Stomach (tissue), 4 donors: ENCODE results near the gene POLR1B.

ENCODE experiments used
- EP300 ChIP-seq: sonication (generic); formaldehyde crosslinking; IDR thresholded peaks from one replicate; pipeline ENCODE4 v1.6.1; 2017; ENCODE audit warnings: antibody characterized with exemption
- POLR2A ChIP-seq, 4 donors: fragments of 450-650 bp; IDR thresholded peaks; one replicate each; pipeline ENCODE4 v1.6.1; 2016; ENCODE audit warnings: antibody characterized with exemption in 4 of 4, control low read depth in 2 of 4, mild to moderate bottlenecking in 1 of 4, moderate library complexity in 1 of 4
- TF ChIP-seq, protein P1 (sequence below), 7 experiments: fragments of 450-650 bp in 4 of 7; fragments of 200-600 bp in 3 of 7; sonication (generic) in 3 of 7; IDR thresholded peaks; one replicate each; pipeline ENCODE4 v1.5.1; 2016 to 2019; ENCODE audit warnings: antibody characterized with exemption in 7 of 7, control low read depth in 2 of 7, mild to moderate bottlenecking in 1 of 7

- TF ChIP-seq, protein P1, sequence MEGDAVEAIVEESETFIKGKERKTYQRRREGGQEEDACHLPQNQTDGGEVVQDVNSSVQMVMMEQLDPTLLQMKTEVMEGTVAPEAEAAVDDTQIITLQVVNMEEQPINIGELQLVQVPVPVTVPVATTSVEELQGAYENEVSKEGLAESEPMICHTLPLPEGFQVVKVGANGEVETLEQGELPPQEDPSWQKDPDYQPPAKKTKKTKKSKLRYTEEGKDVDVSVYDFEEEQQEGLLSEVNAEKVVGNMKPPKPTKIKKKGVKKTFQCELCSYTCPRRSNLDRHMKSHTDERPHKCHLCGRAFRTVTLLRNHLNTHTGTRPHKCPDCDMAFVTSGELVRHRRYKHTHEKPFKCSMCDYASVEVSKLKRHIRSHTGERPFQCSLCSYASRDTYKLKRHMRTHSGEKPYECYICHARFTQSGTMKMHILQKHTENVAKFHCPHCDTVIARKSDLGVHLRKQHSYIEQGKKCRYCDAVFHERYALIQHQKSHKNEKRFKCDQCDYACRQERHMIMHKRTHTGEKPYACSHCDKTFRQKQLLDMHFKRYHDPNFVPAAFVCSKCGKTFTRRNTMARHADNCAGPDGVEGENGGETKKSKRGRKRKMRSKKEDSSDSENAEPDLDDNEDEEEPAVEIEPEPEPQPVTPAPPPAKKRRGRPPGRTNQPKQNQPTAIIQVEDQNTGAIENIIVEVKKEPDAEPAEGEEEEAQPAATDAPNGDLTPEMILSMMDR (IDR thresholded peaks at IDR 0.05): no peak
- no peak for TF ChIP-seq POLR2A (IDR thresholded peaks at IDR 0.05)
- TF ChIP-seq EP300: no peak
These were observed 55.5 kb downstream of the POLR1B start for GRCh38 chr2:112597537-112598322.
